Endothelial cell of umbilical vein (primary cell): ENCODE measurements around the gene CACNB4. TPM values are rescaled to one million over a fixed set of nuclear protein-coding genes. Genes with fewer than 3 reads are reported as not detected.

ENCODE experiments used
- BruUV-seq: library from RNA; stranded (reverse); fragments of 400-500 nt; replicated peaks from 2 replicates; lab custom pipeline; 2021; lab: Mats Ljungman, UMichigan
- CTCF ChIA-PET: fragments of 300-600, 350-600 bp; sonication (Branson Sonifier 250); formaldehyde crosslinking; loops from one replicate; lab custom pipeline; 2021; ENCODE audit warnings: antibody characterized with exemption, inconsistent platforms; lab: Charles Lee
- POLR2A ChIA-PET: fragments of 300-600, 350-600 bp; sonication (Branson Sonifier 250); formaldehyde crosslinking; loops from one replicate; lab custom pipeline; 2021; ENCODE audit warnings: antibody characterized with exemption, inconsistent platforms; lab: Charles Lee
- DNase-seq: peaks from one replicate; pipeline ENCODE4 v3.0.0-alpha.2; 2011; ENCODE audit warnings: low read depth, low spot score
- FAIRE-seq: peaks from 2 replicates; lab custom pipeline; 2011; peaks lifted over from hg19 to GRCh38; lab: Jason Lieb, UNC
- H2AFZ ChIP-seq: 2 replicates; pipeline ENCODE4 v1.6.0; 2012; ENCODE audit warnings: low read depth, low read length, control low read depth, inconsistent platforms
- H3K27ac ChIP-seq: 2 replicates; pipeline ENCODE4 v1.5.1; 2011; ENCODE audit warnings: low read depth, mild to moderate bottlenecking, control low read depth, low read length, moderate library complexity; ENCODE audit not compliant: insufficient read depth
- H3K27me3 ChIP-seq, 2 experiments: 2 replicates each; pipeline versions ENCODE4 v1.6.0 to v1.6.1; 2011; ENCODE audit warnings: low read length in 2 of 2, mixed read lengths in 1 of 2; ENCODE audit not compliant: control insufficient read depth in 2 of 2, insufficient read depth in 2 of 2
- H3K36me3 ChIP-seq, 2 experiments: 2 replicates in 1 of 2; 3 replicates in 1 of 2; pipeline ENCODE4 v1.5.1; 2011; ENCODE audit warnings: low read length in 2 of 2, mild to moderate bottlenecking in 1 of 2, moderate library complexity in 1 of 2; ENCODE audit not compliant: control insufficient read depth in 2 of 2, insufficient read depth in 2 of 2; ENCODE audit errors: extremely low read depth in 1 of 2
- H3K4me1 ChIP-seq: 3 replicates; pipeline ENCODE4 v1.5.1; 2011; ENCODE audit warnings: mild to moderate bottlenecking, low read length; ENCODE audit not compliant: control insufficient read depth, insufficient read depth; ENCODE audit errors: extremely low read depth
- H3K4me2 ChIP-seq: 2 replicates; pipeline ENCODE4 v1.6.1; 2011; ENCODE audit warnings: low read length, control low read depth, mixed read lengths; ENCODE audit not compliant: insufficient read depth
- H3K4me3 ChIP-seq, 3 experiments: fragments of 200-600 bp in 1 of 3; sonication (generic), shearing (Covaris generic) in 1 of 3; replicated peaks in 1 of 3; 2 replicates each; pipeline ENCODE4 v1.5.1; 2011 to 2016; ENCODE audit warnings: control low read depth in 3 of 3, low read length in 3 of 3, mild to moderate bottlenecking in 2 of 3, inconsistent platforms in 1 of 3, low read depth in 1 of 3, moderate library complexity in 1 of 3; ENCODE audit not compliant: insufficient read depth in 1 of 3
- H3K79me2 ChIP-seq: 2 replicates; pipeline ENCODE4 v1.6.0; 2012; ENCODE audit warnings: low read length, inconsistent platforms; ENCODE audit not compliant: control insufficient read depth, insufficient read depth
- H3K9ac ChIP-seq: replicated peaks from 2 replicates; pipeline ENCODE3; 2011; ENCODE audit warnings: low read length, control low read depth; ENCODE audit not compliant: insufficient read depth; ENCODE audit errors: extremely low read depth
- H3K9me1 ChIP-seq: replicated peaks from 3 replicates; pipeline ENCODE4 v1.6.0; 2011; ENCODE audit warnings: mild to moderate bottlenecking, low read length; ENCODE audit not compliant: control insufficient read depth, insufficient read depth; ENCODE audit errors: extremely low read depth
- H3K9me3 ChIP-seq: replicated peaks from 2 replicates; pipeline ENCODE4 v1.5.1; 2012; ENCODE audit warnings: low read length, inconsistent platforms; ENCODE audit not compliant: control insufficient read depth, insufficient read depth
- H4K20me1 ChIP-seq: replicated peaks from 2 replicates; pipeline ENCODE3; 2011; ENCODE audit warnings: mild to moderate bottlenecking, low read length; ENCODE audit not compliant: control insufficient read depth, insufficient read depth; ENCODE audit errors: extremely low read depth
- CTCF ChIP-seq, 2 donors: IDR thresholded peaks; 1 replicate in 1 of 2; 2 replicates in 1 of 2; pipeline ENCODE4 v1.5.1; 2011; ENCODE audit warnings: low read length in 2 of 2, mild to moderate bottlenecking in 2 of 2, moderate library complexity in 2 of 2, control low read depth in 1 of 2, inconsistent platforms in 1 of 2, low read depth in 1 of 2; ENCODE audit not compliant: insufficient read depth in 1 of 2; ENCODE audit errors: extremely low read depth in 1 of 2
- EZH2 ChIP-seq: IDR thresholded peaks from 2 replicates; pipeline ENCODE4 v1.6.1; 2012; ENCODE audit warnings: borderline replicate concordance, low read depth, mild to moderate bottlenecking, moderate library complexity, low read length, inconsistent platforms; ENCODE audit not compliant: severe bottlenecking
- FOS ChIP-seq: IDR thresholded peaks from 2 replicates; pipeline ENCODE4 v1.6.1; 2011; ENCODE audit warnings: mild to moderate bottlenecking, low read length, moderate library complexity, borderline replicate concordance; ENCODE audit not compliant: insufficient read depth
- GATA2 ChIP-seq: IDR thresholded peaks from 2 replicates; pipeline ENCODE4 v1.7.0; 2011; ENCODE audit warnings: low read depth, mild to moderate bottlenecking, moderate library complexity, mixed read lengths, low read length; ENCODE audit not compliant: insufficient read length, insufficient read depth
- JUN ChIP-seq: IDR thresholded peaks from 2 replicates; pipeline ENCODE4 v1.6.1; 2011; ENCODE audit warnings: borderline replicate concordance, low read depth; ENCODE audit not compliant: insufficient read length, insufficient read depth
- MYC ChIP-seq: IDR thresholded peaks from one replicate; pipeline ENCODE4 v1.6.1; 2011; ENCODE audit warnings: mild to moderate bottlenecking, low read depth, low read length
- POLR2A ChIP-seq: IDR thresholded peaks from 2 replicates; pipeline ENCODE4 v1.6.1; 2012; ENCODE audit warnings: low read depth, mild to moderate bottlenecking, control low read depth, low read length
- POLR2AphosphoS5 ChIP-seq: IDR thresholded peaks from 2 replicates; pipeline ENCODE4 v1.6.1; 2012; ENCODE audit warnings: low read depth, mild to moderate bottlenecking, control low read depth, low read length, moderate library complexity; ENCODE audit not compliant: insufficient read depth
- dilution Hi-C: fragments of 300-500 bp; cut with MboI; formaldehyde crosslinking; loops from one replicate; pipeline ENCODE4 v1.15.0; 2019; ENCODE audit warnings: low sequenced_read_pairs; ENCODE audit not compliant: extremely low pct_ligation_motif_present
- intact Hi-C: fragments of 100-400 bp; cut with micrococcal nuclease; formaldehyde crosslinking; loops from one replicate; pipeline ENCODE4 v1.10.0; 2022
- polyA plus RNA-seq, 4 experiments: library from polyadenylated mRNA; depleted of rRNA in 3 of 4; stranded (reverse) in 3 of 4; unstranded in 1 of 4; fragments of >200 nt; gene quantifications; 2 replicates each; pipeline versions ENCODE4 v1.2.1 to v1.2.3, GENCODE V29; 2011 to 2012; ENCODE audit warnings: missing spikeins in 1 of 4
- total RNA-seq: library from RNA; stranded (reverse); gene quantifications from 2 replicates; pipeline ENCODE4 v1.2.3, GENCODE V29; 2021
- TF ChIP-seq, protein P1 (sequence below): IDR thresholded peaks from 2 replicates; pipeline ENCODE4 v1.6.1; 2011; ENCODE audit not compliant: insufficient read depth, insufficient read length

CACNB4 gene
- total and polyA plus RNA-seq, 2 donors (not counting 3 experiments of a cell fraction or from before 2014, with no cell fraction given): 0.23 to 0.58 TPM

- DNase-seq (no peak), FAIRE-seq (no peak)
- dilution Hi-C loops: no loop called here
- Histone ChIP-seq H3K27me3 (no peaks in the 10 kb centered on the region), H2AFZ (no peak overlapping the region), H3K4me1 (no peaks in the 10 kb centered on the region), H4K20me1 (no peaks in the 10 kb centered on the region), H3K9me3 (no peaks in the 10 kb centered on the region), H3K4me3 (no peak overlapping the region), H3K27ac (no peak overlapping the region), H3K9ac (no peak overlapping the region), H3K36me3 (peaks cover 4 to 6% of the 10 kb centered on the region in 2 experiments), H3K4me2 (no peak overlapping the region), H3K79me2 (no peaks in the 10 kb centered on the region), H3K9me1 (no peaks in the 10 kb centered on the region)
- BruUV-seq: no TSS peak
- intact Hi-C loops: no loop called here
- no peak for TF ChIP-seq EZH2
- TF ChIP-seq, protein P1, sequence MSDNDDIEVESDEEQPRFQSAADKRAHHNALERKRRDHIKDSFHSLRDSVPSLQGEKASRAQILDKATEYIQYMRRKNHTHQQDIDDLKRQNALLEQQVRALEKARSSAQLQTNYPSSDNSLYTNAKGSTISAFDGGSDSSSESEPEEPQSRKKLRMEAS: no peak
- no peak for TF ChIP-seq JUN
- no peak for TF ChIP-seq FOS
- TF ChIP-seq CTCF (IDR thresholded peaks at IDR 0.05; ENCODE audit: extremely low read depth in 1 of 2, insufficient read depth in 1 of 2, low read depth in 1 of 2, low read length in 2 of 2): no peak
- no peak for TF ChIP-seq POLR2A
- TF ChIP-seq MYC: no peak
- TF ChIP-seq POLR2AphosphoS5: no peak
- TF ChIP-seq GATA2: no peak
- ChIA-PET CTCF (no interaction called here), POLR2A (no interaction called here)
These were observed 312.8 kb downstream of the CACNB4 start for GRCh38 chr2:151786077-151786476.
